WI38 (cell line): ENCODE data around the gene DNAJC6.

ENCODE experiments used
- H3K4me3 ChIP-seq: 2 replicates; pipeline ENCODE4 v1.5.1; 2011; ENCODE audit warnings: low read depth, mild to moderate bottlenecking, control low read depth, low read length
- CTCF ChIP-seq: IDR thresholded peaks from 2 replicates; pipeline ENCODE4 v1.5.1; 2012; ENCODE audit warnings: low read depth, mild to moderate bottlenecking, control low read depth, low read length

DNAJC6 gene

GRCh38 chr1:65401612-65402011, 92.3 kb downstream of the DNAJC6 start:
- H3K4me3 ChIP-seq, result no peak overlapping the region
- TF ChIP-seq CTCF, result no peak

GRCh38 chr1:65404941-65405340, 95.6 kb downstream of the DNAJC6 start:
- H3K4me3 ChIP-seq, result no peak overlapping the region
- TF ChIP-seq CTCF, result no peak

GRCh38 chr1:65407877-65408276, 98.5 kb downstream of the DNAJC6 start:
- no peak overlapping the region for H3K4me3 ChIP-seq
- TF ChIP-seq CTCF, result no peak

- TF ChIP-seq CTCF, result no peak
- H3K4me3 ChIP-seq, result no peak overlapping the region
These were observed 100.0 kb downstream of the DNAJC6 start for GRCh38 chr1:65409314-65409713.

- no peak for TF ChIP-seq CTCF
- H3K4me3 ChIP-seq, result no peak overlapping the region
These were observed 100.5 kb downstream of the DNAJC6 start for GRCh38 chr1:65409816-65410326.

GRCh38 chr1:65412256-65412983, 103.1 kb downstream of the DNAJC6 start:
- no peak overlapping the region for H3K4me3 ChIP-seq
- TF ChIP-seq CTCF, result no peak

GRCh38 chr1:65412984-65413375, 103.6 kb downstream of the DNAJC6 start:
- H3K4me3 ChIP-seq, result no peak overlapping the region
- TF ChIP-seq CTCF, result no peak
